MM.1S (cell line): ENCODE data around the gene ACVR1.

Experiments used
- DNase-seq: peaks from one replicate; pipeline ENCODE4 v3.0.0-alpha.2; 2015
- H2AFZ ChIP-seq: fragments of 300-600 bp; sonication (generic); 2 replicates; pipeline ENCODE4 v1.6.0; 2016; ENCODE audit warnings: antibody characterized with exemption, low read length
- H3F3A ChIP-seq: fragments of 300-600 bp; sonication (generic); 2 replicates; pipeline ENCODE4 v1.6.1; 2016; ENCODE audit warnings: mild to moderate bottlenecking, antibody characterized with exemption, low read length, moderate library complexity, mixed read lengths; ENCODE audit not compliant: insufficient read depth
- H3K27ac ChIP-seq: fragments of 300-600 bp; sonication (generic); 2 replicates; pipeline ENCODE4 v1.5.1; 2016; ENCODE audit warnings: mild to moderate bottlenecking, low read length
- H3K27me3 ChIP-seq: fragments of 300-600 bp; sonication (generic); replicated peaks from 2 replicates; pipeline ENCODE4 v1.6.0; 2016; ENCODE audit warnings: low read length; ENCODE audit not compliant: insufficient read depth
- H3K36me3 ChIP-seq: fragments of 300-600 bp; sonication (generic); replicated peaks from 2 replicates; pipeline ENCODE4 v1.6.1; 2016; ENCODE audit warnings: mild to moderate bottlenecking, low read length, mixed read lengths; ENCODE audit not compliant: insufficient read depth
- H3K4me1 ChIP-seq: fragments of 300-600 bp; sonication (generic); 2 replicates; pipeline ENCODE4 v1.6.1; 2016; ENCODE audit warnings: low read length, mixed read lengths
- H3K4me2 ChIP-seq: fragments of 300-600 bp; sonication (generic); 2 replicates; pipeline ENCODE4 v1.6.0; 2016; ENCODE audit warnings: low read depth, low read length
- H3K4me3 ChIP-seq: fragments of 300-600 bp; sonication (generic); 2 replicates; pipeline ENCODE4 v1.5.1; 2016; ENCODE audit warnings: low read length, mixed read lengths
- H3K79me2 ChIP-seq: fragments of 300-600 bp; sonication (generic); 2 replicates; pipeline ENCODE4 v1.6.1; 2016; ENCODE audit warnings: mixed run types, low read length, mixed read lengths
- H3K9ac ChIP-seq: fragments of 300-600 bp; sonication (generic); 2 replicates; pipeline ENCODE4 v1.6.1; 2016; ENCODE audit warnings: low read length, mixed read lengths
- H3K9me2 ChIP-seq: fragments of 300-600 bp; sonication (generic); replicated peaks from 2 replicates; pipeline ENCODE4 v1.6.1; 2016; ENCODE audit warnings: mild to moderate bottlenecking, low read length, mixed read lengths; ENCODE audit not compliant: insufficient read depth
- H3K9me3 ChIP-seq: fragments of 300-600 bp; sonication (generic); replicated peaks from 2 replicates; pipeline ENCODE4 v1.6.1; 2016; ENCODE audit warnings: mild to moderate bottlenecking, low read length, mixed read lengths; ENCODE audit not compliant: insufficient read depth
- H4K20me1 ChIP-seq: fragments of 300-600 bp; sonication (generic); 2 replicates; pipeline ENCODE4 v1.6.1; 2016; ENCODE audit warnings: mild to moderate bottlenecking, low read length, moderate library complexity, mixed read lengths; ENCODE audit not compliant: insufficient read depth
- EZH2 ChIP-seq: fragments of 300-600 bp; sonication (generic); optimal IDR thresholded peaks from 2 replicates; pipeline ENCODE3; 2017; ENCODE audit warnings: low read depth, mild to moderate bottlenecking, antibody characterized with exemption, low read length, mixed read lengths
- EZH2phosphoT487 ChIP-seq: fragments of 300-600 bp; sonication (generic); IDR thresholded peaks from 2 replicates; pipeline ENCODE4 v1.6.1; 2018; ENCODE audit warnings: antibody characterized with exemption, low read length
- TF ChIP-seq, protein P1 (sequence below): fragments of 300-600 bp; sonication (generic); IDR thresholded peaks from 2 replicates; pipeline ENCODE4 v1.5.1; 2016; ENCODE audit warnings: antibody characterized with exemption, low read length, mixed read lengths

The ACVR1 gene

DNA sequence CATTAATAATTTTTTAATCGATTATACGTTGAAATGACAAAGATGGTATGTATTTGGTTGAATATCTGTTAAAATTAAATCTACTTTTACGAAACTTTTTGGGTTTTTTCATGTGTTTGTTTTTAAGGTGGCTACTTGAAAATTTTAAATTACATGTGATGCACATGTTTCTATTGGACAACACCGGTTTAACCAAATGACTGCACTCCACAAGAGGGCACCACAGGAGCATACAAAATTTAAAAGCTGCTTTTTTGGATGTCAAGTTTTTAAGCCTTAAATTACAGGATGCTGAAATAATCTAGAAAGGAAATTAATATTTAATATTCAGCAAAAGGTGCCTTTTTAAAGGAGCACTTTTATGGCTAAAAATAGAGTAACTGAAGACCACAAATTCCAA lies 98.7 kb downstream of the ACVR1 start:
- Histone ChIP-seq H3K4me2 (no peak overlapping the region), H3K9ac (no peak overlapping the region), H3F3A (no peaks in the 10 kb centered on the region), H3K27ac (no peak overlapping the region), H3K9me3 (no peaks in the 10 kb centered on the region), H3K4me3 (no peak overlapping the region), H3K79me2 (no peaks in the 10 kb centered on the region), H3K9me2 (no peaks in the 10 kb centered on the region), H3K4me1 (peaks cover 12% of the 10 kb centered on the region), H3K36me3 (no peaks in the 10 kb centered on the region), H2AFZ (no peak overlapping the region), H3K27me3 (no peaks in the 10 kb centered on the region), H4K20me1 (no peaks in the 10 kb centered on the region)
- peak; percentile 45 for DNase-seq
- TF ChIP-seq, protein P1, sequence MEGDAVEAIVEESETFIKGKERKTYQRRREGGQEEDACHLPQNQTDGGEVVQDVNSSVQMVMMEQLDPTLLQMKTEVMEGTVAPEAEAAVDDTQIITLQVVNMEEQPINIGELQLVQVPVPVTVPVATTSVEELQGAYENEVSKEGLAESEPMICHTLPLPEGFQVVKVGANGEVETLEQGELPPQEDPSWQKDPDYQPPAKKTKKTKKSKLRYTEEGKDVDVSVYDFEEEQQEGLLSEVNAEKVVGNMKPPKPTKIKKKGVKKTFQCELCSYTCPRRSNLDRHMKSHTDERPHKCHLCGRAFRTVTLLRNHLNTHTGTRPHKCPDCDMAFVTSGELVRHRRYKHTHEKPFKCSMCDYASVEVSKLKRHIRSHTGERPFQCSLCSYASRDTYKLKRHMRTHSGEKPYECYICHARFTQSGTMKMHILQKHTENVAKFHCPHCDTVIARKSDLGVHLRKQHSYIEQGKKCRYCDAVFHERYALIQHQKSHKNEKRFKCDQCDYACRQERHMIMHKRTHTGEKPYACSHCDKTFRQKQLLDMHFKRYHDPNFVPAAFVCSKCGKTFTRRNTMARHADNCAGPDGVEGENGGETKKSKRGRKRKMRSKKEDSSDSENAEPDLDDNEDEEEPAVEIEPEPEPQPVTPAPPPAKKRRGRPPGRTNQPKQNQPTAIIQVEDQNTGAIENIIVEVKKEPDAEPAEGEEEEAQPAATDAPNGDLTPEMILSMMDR = peak; percentile 60
- TF ChIP-seq EZH2phosphoT487 (no peak), EZH2 (no peak)

DNA sequence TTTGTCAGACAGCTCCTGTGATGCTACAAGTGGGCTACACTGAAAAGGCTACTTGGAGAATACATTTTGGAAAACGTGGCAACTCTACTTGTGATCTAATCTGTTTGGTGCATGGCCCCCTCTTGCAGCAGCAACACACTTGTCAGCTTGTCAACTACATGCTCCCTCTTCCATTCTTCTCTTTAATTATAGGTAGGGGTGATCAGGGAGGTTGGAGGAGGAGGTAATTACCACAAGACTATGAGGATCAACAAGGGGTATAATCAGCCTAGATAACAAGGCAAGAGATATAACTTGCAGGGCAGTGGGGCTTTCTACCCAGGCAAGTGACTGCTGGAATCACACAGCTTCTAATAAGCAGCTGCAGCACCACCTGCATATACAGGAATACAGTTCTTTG lies 104.9 kb downstream of the ACVR1 start:
- no peaks in the 10 kb centered on the region for H3F3A ChIP-seq
- no peaks in the 10 kb centered on the region for H3K27me3 ChIP-seq
- H3K9me3 ChIP-seq = no peaks in the 10 kb centered on the region
- no peaks in the 10 kb centered on the region for H3K9me2 ChIP-seq
- H3K4me1 ChIP-seq = no peaks in the 10 kb centered on the region
- no peak overlapping the region for H3K4me2 ChIP-seq
- H2AFZ ChIP-seq = no peak overlapping the region
- no peak overlapping the region for H3K9ac ChIP-seq
- no peak overlapping the region for H3K27ac ChIP-seq
- no peak for DNase-seq
- no peaks in the 10 kb centered on the region for H3K36me3 ChIP-seq
- H4K20me1 ChIP-seq = no peaks in the 10 kb centered on the region
- TF ChIP-seq EZH2 = no peak
- no peak for TF ChIP-seq EZH2phosphoT487
- TF ChIP-seq, protein P1 = no peak
- no peak overlapping the region for H3K4me3 ChIP-seq
- no peaks in the 10 kb centered on the region for H3K79me2 ChIP-seq

DNA sequence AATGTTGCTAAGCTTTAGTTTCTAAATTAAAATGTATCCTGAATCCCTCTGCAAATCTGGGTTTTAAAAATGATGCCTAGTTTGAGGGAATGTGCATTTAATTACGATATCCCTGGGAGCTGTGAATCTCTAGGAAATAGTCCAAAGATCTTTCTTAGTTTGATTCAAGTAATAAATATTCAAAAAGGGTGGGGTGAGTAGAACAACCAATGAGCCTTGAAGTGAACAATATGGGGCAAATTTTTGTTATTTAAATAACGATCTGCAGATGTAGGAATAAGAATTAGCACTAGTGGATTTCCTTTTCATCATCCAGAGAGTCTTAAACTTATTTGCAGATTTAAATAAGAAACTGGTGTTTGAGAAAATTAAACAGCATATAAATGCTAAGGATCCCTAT lies 106.3 kb downstream of the ACVR1 start:
- no peaks in the 10 kb centered on the region for H3K27me3 ChIP-seq
- DNase-seq = no peak
- no peak overlapping the region for H3K9ac ChIP-seq
- H3K9me2 ChIP-seq = no peaks in the 10 kb centered on the region
- H3K4me3 ChIP-seq = no peak overlapping the region
- no peak overlapping the region for H3K27ac ChIP-seq
- no peaks in the 10 kb centered on the region for H3K79me2 ChIP-seq
- no peaks in the 10 kb centered on the region for H3K4me1 ChIP-seq
- no peak for TF ChIP-seq EZH2phosphoT487
- TF ChIP-seq, protein P1 = no peak
- no peaks in the 10 kb centered on the region; the same call in 1 of the 2 replicates for H3K36me3 ChIP-seq
- no peaks in the 10 kb centered on the region for H3K9me3 ChIP-seq
- H4K20me1 ChIP-seq = no peaks in the 10 kb centered on the region
- H2AFZ ChIP-seq = no peak overlapping the region
- H3F3A ChIP-seq = no peaks in the 10 kb centered on the region
- H3K4me2 ChIP-seq = no peak overlapping the region
